Measurements from ENCODE around the gene LRRC4C. TPM values are rescaled to one million over a fixed set of nuclear protein-coding genes. Genes with fewer than 3 reads are reported as not detected.

The LRRC4C gene
- total RNA-seq, 1 experiment from 2014 or later, result 0.06 TPM

DNA sequence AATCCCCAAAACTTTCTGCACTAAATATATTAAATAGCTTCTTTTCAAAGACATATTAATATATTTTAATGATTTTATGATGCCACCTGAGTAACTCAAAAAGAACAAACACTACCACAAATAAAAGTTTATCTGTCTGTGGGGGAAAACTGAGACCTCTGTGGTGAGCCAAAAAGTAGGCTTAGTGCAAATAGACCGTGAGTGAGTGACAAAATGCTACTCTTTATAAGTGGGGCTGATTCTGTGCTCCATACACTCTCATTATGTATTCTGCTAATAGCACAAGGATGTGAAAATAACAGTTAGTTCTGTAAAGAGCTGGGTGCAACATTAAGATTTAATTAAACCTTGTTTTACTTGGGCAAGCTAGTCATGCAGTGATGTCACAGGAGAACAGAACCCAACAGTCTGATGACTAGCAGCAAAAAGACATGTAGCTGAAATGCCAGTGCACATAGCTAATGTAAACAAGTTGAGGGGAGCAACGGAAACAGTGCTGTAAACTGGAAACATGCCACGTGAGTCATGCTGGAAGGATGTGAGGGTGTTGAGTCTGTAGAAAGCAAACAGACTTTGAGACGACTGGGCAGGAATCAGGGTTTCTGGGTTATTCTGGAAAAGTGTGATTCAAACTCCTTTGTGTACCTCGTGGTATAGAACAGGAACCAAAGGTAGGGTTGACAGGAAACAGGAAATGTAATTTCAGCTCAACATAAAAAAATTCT, 1130.4 kb downstream of the LRRC4C start:
- Histone ChIP-seq H3K4me3 (no peak overlapping the region), H3K27me3 (no peaks in the 10 kb centered on the region), H3K9me3 (replicated peaks) (no peaks in the 10 kb centered on the region), H3K4me1 (peaks cover 9% of the 10 kb centered on the region; the same call in 1 of the 2 replicates), H3K36me3 (no peaks in the 10 kb centered on the region), H3K27ac (peak overlapping the region; percentile 35; the same call in 1 of the 2 replicates)
- DNase-seq, result peak; percentile 83 to 84

DNA sequence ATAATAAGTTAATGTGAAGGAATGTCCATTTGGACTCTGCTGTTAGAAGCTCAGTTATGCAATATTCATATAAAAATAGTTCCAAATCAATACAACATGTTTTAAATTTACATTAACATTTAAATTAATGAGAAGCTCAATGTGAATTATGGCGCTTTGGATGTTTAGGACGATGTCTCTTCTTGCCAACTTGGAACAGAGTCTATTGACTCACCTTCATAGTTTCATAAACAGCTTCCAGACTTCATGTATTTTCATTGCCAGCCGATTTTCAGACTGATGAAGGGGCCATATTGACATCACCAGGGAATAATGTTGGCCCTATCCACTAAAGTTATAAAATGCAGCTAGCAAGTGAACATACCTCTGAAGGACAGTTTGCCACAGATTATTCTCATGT, 1136.2 kb downstream of the LRRC4C start:
- no peak for DNase-seq
- H3K36me3 ChIP-seq, result no peaks in the 10 kb centered on the region
- no peak overlapping the region for H3K4me3 ChIP-seq
- H3K4me1 ChIP-seq, result 0 out of 2 replicates have a peak, but pooled peaks cover under 1% of the 10 kb centered on the region
- H3K27ac ChIP-seq, result no peak overlapping the region
- no peaks in the 10 kb centered on the region for H3K9me3 ChIP-seq (replicated peaks)
- no peaks in the 10 kb centered on the region for H3K27me3 ChIP-seq

DNA sequence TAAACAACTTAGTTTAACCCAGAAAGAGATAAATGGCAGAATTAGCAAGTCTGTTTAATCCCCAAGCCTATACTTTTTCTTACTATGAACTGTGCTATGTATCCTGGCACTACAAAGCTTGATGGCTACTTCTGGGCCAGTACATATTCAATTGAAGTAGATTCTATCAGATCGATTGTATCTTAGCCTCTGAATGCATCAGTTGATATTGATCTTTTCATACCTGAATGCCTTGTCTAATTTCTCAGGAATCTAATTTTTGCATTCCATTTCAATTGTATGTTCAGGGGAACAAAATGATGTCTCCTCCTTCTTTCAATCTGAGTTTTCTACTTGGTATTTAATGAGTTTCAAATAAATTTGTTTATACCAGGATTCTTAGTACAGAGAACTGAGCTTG, 1137.9 kb downstream of the LRRC4C start:
- Histone ChIP-seq H3K4me3 (no peak overlapping the region), H3K27ac (no peak overlapping the region), H3K4me1 (no peaks in the 10 kb centered on the region), H3K9me3 (replicated peaks) (no peaks in the 10 kb centered on the region), H3K27me3 (no peaks in the 10 kb centered on the region; the same call in 1 of the 2 replicates), H3K36me3 (no peaks in the 10 kb centered on the region)
- DNase-seq, result no peak

DNA sequence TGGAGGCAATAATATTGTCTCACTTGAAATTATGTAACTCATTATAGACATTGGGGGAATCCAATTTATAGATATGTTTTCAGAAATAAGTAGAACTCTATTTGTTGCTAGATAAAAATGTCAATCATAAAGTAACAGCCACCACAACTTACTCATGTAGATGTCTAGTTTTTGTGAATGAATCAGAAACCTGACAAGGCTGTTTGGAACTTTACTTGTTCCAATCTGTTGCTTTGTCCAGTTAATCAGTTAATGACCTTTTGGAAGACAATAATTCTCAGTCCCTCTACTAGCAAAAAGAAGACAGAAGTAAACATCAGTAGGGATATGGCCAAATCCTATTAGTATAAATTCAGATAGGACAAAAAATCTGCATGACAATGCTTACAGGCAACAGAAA, 1143.3 kb downstream of the LRRC4C start:
- Histone ChIP-seq H3K4me1 (no peaks in the 10 kb centered on the region), H3K4me3 (no peak overlapping the region), H3K27me3 (no peaks in the 10 kb centered on the region; the same call in 1 of the 2 replicates), H3K36me3 (no peaks in the 10 kb centered on the region), H3K27ac (no peak overlapping the region), H3K9me3 (replicated peaks) (no peaks in the 10 kb centered on the region)
- DNase-seq, result no peak

DNA sequence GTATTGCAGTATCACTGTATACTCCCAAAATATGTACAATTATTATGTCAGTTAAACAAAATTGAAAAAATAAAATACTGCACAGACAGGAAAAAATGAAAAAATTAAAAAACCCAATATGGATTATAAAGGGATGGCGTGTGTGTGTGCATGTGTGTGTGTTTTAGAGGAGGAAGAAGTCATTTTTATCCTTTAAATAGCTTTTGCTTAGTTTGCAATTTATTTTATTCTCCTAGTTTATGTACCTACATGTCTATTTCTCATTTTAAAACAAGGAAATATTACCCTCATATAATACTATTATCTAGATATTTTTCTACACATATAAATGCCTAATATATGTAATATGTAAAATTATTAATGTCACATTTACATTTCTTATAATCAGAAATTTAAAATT, 1144.3 kb downstream of the LRRC4C start:
- Histone ChIP-seq H3K27ac (no peak overlapping the region), H3K27me3 (no peaks in the 10 kb centered on the region; the same call in 1 of the 2 replicates), H3K4me3 (no peak overlapping the region), H3K9me3 (replicated peaks) (no peaks in the 10 kb centered on the region), H3K36me3 (no peaks in the 10 kb centered on the region), H3K4me1 (no peaks in the 10 kb centered on the region)
- DNase-seq, result no peak

DNA sequence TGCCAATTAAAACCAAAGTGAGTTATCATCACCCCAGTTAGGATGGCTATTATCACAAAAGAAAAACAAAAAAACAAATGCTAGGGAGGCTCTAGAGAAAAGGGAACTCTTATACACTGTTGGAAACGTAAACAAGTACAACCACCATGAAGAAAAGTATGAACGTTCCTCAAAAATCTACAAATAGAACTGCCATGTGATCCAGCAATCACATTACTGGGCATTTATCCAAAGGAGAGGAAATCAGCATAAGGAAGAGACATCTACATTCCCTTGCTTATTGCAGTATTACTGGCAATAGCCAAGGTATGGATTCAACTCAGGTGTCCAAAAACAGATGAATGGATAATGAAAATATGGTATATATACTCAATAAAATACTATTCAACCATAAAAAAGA, 1145.1 kb downstream of the LRRC4C start:
- DNase-seq, result no peak
- Histone ChIP-seq H3K36me3 (no peaks in the 10 kb centered on the region), H3K27me3 (no peaks in the 10 kb centered on the region; the same call in 1 of the 2 replicates), H3K9me3 (replicated peaks) (no peaks in the 10 kb centered on the region), H3K4me3 (no peak overlapping the region), H3K27ac (no peak overlapping the region), H3K4me1 (no peaks in the 10 kb centered on the region)

DNA sequence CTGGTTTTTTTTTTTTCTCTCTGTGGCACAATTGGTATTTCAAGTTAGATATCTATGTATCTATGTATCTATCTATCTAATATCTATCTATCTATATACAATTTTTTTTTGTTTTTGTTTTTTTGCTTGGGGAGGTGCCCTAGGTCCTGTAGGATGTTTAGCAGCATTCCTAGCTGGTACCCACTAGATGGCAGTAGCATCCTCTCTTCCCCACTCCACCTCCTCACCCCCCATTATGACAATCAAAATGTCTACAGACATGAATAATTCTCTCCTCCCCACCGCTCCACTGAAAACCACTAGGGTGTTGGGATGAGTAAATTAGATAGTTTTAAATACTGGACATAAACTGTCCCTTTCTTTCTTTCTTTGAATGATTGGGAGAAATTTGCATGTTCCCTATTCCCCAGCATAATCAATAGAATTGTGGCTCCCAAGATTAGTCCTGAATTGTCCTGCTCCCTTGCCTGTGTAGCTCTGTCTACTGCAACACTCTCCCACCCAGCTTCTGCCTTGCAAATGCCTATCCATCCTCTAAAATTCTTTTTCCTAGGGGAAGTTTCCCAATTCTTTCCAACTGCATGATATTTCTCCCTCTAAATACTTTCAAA, 1152.4 kb downstream of the LRRC4C start:
- no peak overlapping the region for H3K27ac ChIP-seq
- H3K4me1 ChIP-seq, result peaks cover 3% of the 10 kb centered on the region; the same call in 1 of the 2 replicates
- peaks cover 5% of the 10 kb centered on the region; the same call in 1 of the 2 replicates for H3K27me3 ChIP-seq
- H3K36me3 ChIP-seq, result no peaks in the 10 kb centered on the region; the same call in 1 of the 2 replicates
- no peaks in the 10 kb centered on the region for H3K9me3 ChIP-seq (replicated peaks)
- peak; percentile 36 to 61 for DNase-seq
- no peak overlapping the region for H3K4me3 ChIP-seq

DNA sequence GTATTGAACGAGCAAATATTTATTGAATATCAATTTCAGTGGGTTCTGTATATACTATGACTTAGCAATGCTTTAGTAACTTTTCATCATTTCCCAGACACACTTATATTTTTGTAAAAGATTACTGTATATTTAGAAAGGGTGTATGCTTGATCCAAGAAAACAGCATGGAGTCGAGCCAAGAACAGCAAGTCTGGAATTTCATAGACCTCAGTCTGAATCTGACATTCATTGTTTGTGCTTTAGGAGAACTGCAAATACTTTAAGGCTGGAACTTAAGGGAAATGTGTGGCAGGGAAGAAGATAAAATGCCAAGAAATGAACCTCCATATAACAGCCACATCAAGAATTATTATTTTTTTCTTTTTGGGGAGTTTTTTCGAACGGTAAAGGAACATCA, 1156.8 kb downstream of the LRRC4C start:
- peaks cover 3% of the 10 kb centered on the region; the same call in 1 of the 2 replicates for H3K4me1 ChIP-seq
- H3K27me3 ChIP-seq, result peaks cover 5% of the 10 kb centered on the region; the same call in 1 of the 2 replicates
- no peaks in the 10 kb centered on the region; the same call in 1 of the 2 replicates for H3K36me3 ChIP-seq
- H3K9me3 ChIP-seq (replicated peaks), result no peaks in the 10 kb centered on the region
- peak in 1 of 2 experiments; percentile 6 for DNase-seq
- no peak overlapping the region for H3K27ac ChIP-seq
- H3K4me3 ChIP-seq, result no peak overlapping the region

DNA sequence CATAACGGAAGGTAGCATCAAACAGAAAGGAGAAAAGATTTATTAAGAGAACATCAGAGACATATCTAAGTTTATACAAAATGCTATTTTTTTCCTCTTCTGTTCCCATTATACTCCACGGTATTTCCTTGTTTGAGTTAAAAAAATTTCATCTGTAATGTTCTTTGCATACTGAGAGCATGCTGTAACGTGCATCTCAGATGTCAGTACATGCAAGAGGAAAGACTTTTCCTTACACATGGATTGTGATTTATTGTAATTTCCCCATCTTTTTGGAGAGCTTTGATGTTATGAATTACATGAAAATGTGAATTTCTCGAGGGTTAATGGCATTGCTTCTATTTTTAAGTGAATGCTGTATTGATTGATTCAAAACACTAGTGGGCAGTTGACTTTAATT, 1164.0 kb downstream of the LRRC4C start:
- Histone ChIP-seq H3K27me3 (0 out of 2 replicates have a peak, but pooled peaks cover 2% of the 10 kb centered on the region), H3K9me3 (replicated peaks) (no peaks in the 10 kb centered on the region), H3K27ac (no peak overlapping the region), H3K4me3 (no peak overlapping the region), H3K4me1 (no peaks in the 10 kb centered on the region), H3K36me3 (no peaks in the 10 kb centered on the region)
- no peak for DNase-seq

DNA sequence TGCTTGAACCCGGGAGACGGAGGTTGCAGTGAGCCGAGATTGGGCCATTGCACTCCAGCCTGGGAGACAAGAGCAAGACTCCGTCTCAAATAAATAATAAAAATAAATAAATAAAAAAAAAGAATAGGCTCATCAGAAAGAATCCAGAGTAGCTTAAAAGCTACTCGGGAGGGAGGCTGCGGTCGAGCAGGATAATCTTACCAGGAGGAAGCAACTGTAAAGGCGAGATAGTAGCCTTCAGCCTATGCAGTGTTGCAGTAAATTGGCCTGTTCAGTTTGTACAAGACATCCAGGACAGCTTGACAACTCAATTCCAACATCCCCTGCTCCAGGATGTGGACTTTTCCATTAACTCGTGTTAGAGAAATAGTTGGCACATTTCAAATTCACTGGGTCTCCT, 1164.7 kb downstream of the LRRC4C start:
- H3K36me3 ChIP-seq, result no peaks in the 10 kb centered on the region
- H3K27me3 ChIP-seq, result 0 out of 2 replicates have a peak, but pooled peaks cover 2% of the 10 kb centered on the region
- DNase-seq, result no peak
- H3K4me1 ChIP-seq, result no peaks in the 10 kb centered on the region
- H3K4me3 ChIP-seq, result no peak overlapping the region
- H3K27ac ChIP-seq, result no peak overlapping the region
- no peaks in the 10 kb centered on the region for H3K9me3 ChIP-seq (replicated peaks)

DNA sequence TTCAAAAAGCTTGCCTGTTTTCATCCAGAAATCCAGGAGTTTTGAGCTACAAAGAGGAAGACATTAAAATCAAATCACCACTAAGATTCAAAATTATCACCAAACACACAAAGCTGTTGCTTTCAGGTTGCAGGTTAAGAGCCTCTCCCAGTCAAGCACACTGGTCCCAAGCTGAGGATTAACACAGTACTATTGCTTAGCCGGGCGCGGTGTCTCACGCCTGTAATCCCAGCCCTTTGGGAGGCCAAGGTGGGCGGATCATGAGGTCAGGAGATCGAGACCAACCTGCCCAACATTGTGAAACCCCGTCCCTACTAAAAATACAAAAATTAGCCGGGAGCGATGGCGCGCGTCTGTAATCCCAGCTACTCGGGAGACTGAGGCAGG, 1165.1 kb downstream of the LRRC4C start:
- no peaks in the 10 kb centered on the region for H3K4me1 ChIP-seq
- H3K36me3 ChIP-seq, result no peaks in the 10 kb centered on the region
- H3K9me3 ChIP-seq (replicated peaks), result no peaks in the 10 kb centered on the region
- H3K4me3 ChIP-seq, result no peak overlapping the region
- DNase-seq, result no peak
- H3K27ac ChIP-seq, result no peak overlapping the region
- 0 out of 2 replicates have a peak, but pooled peaks cover 2% of the 10 kb centered on the region for H3K27me3 ChIP-seq

DNA sequence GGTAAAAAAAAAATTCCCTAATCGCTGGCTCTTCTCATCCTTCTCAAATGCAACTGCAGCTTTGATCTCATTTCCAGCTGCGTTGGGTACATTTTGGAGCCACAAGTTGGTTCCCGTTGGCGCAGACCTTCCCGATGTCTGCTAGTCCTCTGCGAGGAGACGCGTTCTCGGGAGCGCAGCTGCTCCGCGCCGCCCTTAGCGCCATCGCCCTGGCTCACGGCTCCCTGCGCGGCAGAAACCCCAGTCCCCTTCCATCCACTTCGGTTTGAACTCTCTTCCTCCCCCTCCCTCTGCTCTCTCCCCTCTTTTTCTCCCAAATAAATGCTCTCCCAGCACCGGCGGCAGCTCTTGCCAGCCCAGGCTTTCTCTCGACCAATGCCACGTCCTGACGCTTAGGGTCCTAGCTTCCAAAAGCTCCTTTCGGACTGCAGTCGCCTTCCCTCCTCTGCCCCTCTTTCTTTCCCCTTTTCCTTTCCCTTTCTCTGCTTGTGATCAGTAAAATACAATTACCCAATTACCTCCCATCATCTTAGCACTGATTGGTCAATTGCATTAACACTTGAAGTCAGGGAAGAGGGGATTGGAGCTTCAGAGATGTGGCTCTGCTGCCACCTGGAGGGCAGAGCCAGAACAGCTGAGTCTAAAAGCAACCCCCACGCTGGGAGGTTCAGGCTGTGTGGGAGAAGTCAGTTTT, 1165.7 kb downstream of the LRRC4C start:
- Histone ChIP-seq H3K27ac (no peak overlapping the region), H3K9me3 (replicated peaks) (no peaks in the 10 kb centered on the region; the same call in 1 of the 2 replicates), H3K27me3 (0 out of 2 replicates have a peak, but pooled peaks cover 2% of the 10 kb centered on the region), H3K4me3 (no peak overlapping the region), H3K4me1 (no peaks in the 10 kb centered on the region), H3K36me3 (no peaks in the 10 kb centered on the region)
- DNase-seq, result peak; percentile 24 to 76

DNA sequence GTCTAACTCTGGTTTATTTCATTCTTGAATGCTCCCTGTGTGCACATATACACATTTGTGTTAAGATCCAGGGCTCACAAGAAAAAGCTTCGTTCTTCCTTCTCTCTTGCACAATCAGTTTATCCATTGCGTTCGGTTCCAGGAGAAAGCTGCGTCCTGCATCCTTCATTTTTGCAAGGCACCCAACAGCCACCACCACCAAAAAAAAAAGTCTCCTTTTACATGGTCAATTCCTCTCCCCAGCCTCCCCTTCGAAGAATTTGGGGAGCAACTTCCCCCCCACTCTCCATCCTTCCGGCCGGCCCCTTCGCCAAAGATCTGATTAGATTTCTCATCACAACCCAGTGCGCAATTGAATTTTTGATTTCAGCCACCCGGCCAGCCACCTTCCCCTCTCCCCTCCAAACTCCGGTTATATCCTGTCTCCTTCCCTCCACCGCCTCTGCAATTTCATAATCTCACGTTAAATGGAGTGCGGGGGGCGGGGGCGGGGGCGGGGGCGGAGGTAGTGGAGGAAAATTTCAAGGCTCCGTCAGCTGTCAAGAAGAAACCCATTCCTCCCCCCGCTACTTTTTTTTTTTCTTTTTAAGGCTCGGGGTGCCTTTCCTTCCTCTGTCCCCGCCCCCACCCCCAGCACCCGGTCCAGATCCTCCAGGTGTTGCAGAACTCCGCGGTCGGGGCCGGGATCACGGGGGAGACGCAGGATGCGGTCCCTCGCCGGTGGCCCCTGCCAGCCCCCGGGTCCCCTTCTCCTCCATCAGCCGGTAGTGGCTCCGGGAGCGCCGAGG, 1166.5 kb downstream of the LRRC4C start:
- H3K4me3 ChIP-seq, result no peak overlapping the region
- DNase-seq, result no peak
- no peak overlapping the region for H3K27ac ChIP-seq

DNA sequence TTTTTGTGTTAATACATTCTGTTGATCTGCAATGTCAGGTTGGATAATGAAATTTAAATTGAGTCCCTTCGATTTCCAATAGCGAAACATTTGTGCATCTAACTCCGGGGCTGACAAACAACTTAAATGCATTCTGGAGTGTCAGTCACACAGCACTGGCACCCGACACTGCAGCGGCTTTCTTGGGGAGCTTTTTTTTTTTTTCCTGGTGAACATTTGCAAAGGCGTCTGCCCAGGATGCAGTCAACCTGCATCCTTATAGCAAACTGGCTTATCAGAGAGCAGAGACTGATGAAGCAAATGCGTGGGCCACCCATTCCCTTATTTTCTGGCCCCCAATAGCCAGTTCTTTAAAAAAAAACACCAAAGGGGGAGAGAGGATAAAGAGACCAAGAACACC, 1167.7 kb downstream of the LRRC4C start:
- no peaks in the 10 kb centered on the region for H3K36me3 ChIP-seq
- H3K9me3 ChIP-seq (replicated peaks), result no peaks in the 10 kb centered on the region; the same call in 1 of the 2 replicates
- DNase-seq, result no peak
- H3K4me3 ChIP-seq, result no peak overlapping the region
- no peak overlapping the region for H3K27ac ChIP-seq
- H3K4me1 ChIP-seq, result no peaks in the 10 kb centered on the region
- 0 out of 2 replicates have a peak, but pooled peaks cover 2% of the 10 kb centered on the region for H3K27me3 ChIP-seq

More for the DNA sequence above, 1166.5 kb downstream of the LRRC4C start:
- Histone ChIP-seq H3K27me3 (0 out of 2 replicates have a peak, but pooled peaks cover 2% of the 10 kb centered on the region), H3K9me3 (replicated peaks) (no peaks in the 10 kb centered on the region; the same call in 1 of the 2 replicates), H3K4me1 (no peaks in the 10 kb centered on the region), H3K36me3 (no peaks in the 10 kb centered on the region)
